Natural killer cell (primary cell): ENCODE measurements around the gene HOXB7. TPM values are rescaled to one million over a fixed set of nuclear protein-coding genes. Genes with fewer than 3 reads are reported as not detected.

ENCODE experiments used
- ATAC-seq, 3 donors: fragments of 150-1000 bp in 2 of 3; fragments of 200-7000 bp in 1 of 3; cut with Tn5 transposase; 1 replicate in 1 of 3; 2 replicates in 2 of 3; pipeline ENCODE4 v1.10.0; 2021; ENCODE audit warnings: mild to moderate bottlenecking in 2 of 3, moderate library complexity in 2 of 3
- DNase-seq, 2 donors: peaks; one replicate each; pipeline versions ENCODE4 v3.0.0 to v3.0.0-alpha.2; 2013 to 2021; ENCODE audit warnings: mixed read lengths in 1 of 2
- H3K27ac ChIP-seq: one replicate; pipeline ENCODE4 v1.5.1; 2013; ENCODE audit warnings: mild to moderate bottlenecking, low read length
- H3K27me3 ChIP-seq: one replicate; pipeline ENCODE4 v1.6.1; 2013; ENCODE audit warnings: low read length; ENCODE audit not compliant: control insufficient read depth, insufficient read depth
- H3K36me3 ChIP-seq: one replicate; pipeline ENCODE4 v1.6.1; 2013; ENCODE audit warnings: low read length; ENCODE audit not compliant: control insufficient read depth, insufficient read depth
- H3K4me1 ChIP-seq: one replicate; pipeline ENCODE4 v1.6.1; 2013; ENCODE audit warnings: low read length; ENCODE audit not compliant: control insufficient read depth, insufficient read depth
- H3K4me3 ChIP-seq: one replicate; pipeline ENCODE4 v1.5.1; 2013; ENCODE audit warnings: low read length
- H3K9me3 ChIP-seq: one replicate; pipeline ENCODE4 v1.6.1; 2013; ENCODE audit warnings: low read length; ENCODE audit not compliant: control insufficient read depth, insufficient read depth
- H3K27ac Mint-ChIP-seq, 2 donors: one replicate each; pipeline ENCODE4 v1.8.0; 2022; ENCODE audit warnings: mild to moderate bottlenecking in 2 of 2, mixed read lengths in 2 of 2, moderate library complexity in 1 of 2
- H3K27me3 Mint-ChIP-seq, 2 donors: one replicate each; pipeline ENCODE4 v1.8.0; 2022; ENCODE audit warnings: low read depth in 2 of 2, mixed read lengths in 2 of 2
- H3K36me3 Mint-ChIP-seq: one replicate; pipeline ENCODE4 v1.8.0; 2022; ENCODE audit warnings: mixed read lengths
- H3K4me1 Mint-ChIP-seq, 2 donors: one replicate each; pipeline ENCODE4 v1.8.0; 2022; ENCODE audit warnings: mixed read lengths in 2 of 2
- H3K4me3 Mint-ChIP-seq: one replicate; pipeline ENCODE4 v1.8.0; 2022; ENCODE audit warnings: mild to moderate bottlenecking, moderate library complexity, mixed read lengths
- H3K9me3 Mint-ChIP-seq, 2 donors: one replicate each; pipeline ENCODE4 v1.8.0; 2022; ENCODE audit warnings: mixed read lengths in 2 of 2
- WGBS: methylation state at CpG from one replicate; pipeline ENCODE4 v1.1.7; 2013; ENCODE audit warnings: missing lambda C conversion rate; ENCODE audit not compliant: insufficient coverage; 5-methylcytosine and 5-hydroxymethylcytosine counted together
- intact Hi-C: fragments of 100-400 bp; cut with micrococcal nuclease; formaldehyde crosslinking; loops from one replicate; pipeline ENCODE4 v1.14.2; 2022
- total RNA-seq, 4 donors: library from RNA; stranded (reverse); fragments of 120-200 nt in 1 of 4; gene quantifications; one replicate each; pipeline versions ENCODE4 v1.2.3 to v1.2.4, GENCODE V29; 2013 to 2022
- TF ChIP-seq, protein P1 (sequence below): fragments of 200-600 bp; IDR thresholded peaks from one replicate; pipeline ENCODE4 v1.8.0; 2022; ENCODE audit warnings: antibody characterized with exemption

HOXB7 gene
- 1 to 10 TPM in 1 of 3 donors, under 1 TPM in 2; 0.45 to 1.4 (median 0.97) TPM for total RNA-seq
- total RNA-seq (2013), result 1.1 TPM

DNA sequence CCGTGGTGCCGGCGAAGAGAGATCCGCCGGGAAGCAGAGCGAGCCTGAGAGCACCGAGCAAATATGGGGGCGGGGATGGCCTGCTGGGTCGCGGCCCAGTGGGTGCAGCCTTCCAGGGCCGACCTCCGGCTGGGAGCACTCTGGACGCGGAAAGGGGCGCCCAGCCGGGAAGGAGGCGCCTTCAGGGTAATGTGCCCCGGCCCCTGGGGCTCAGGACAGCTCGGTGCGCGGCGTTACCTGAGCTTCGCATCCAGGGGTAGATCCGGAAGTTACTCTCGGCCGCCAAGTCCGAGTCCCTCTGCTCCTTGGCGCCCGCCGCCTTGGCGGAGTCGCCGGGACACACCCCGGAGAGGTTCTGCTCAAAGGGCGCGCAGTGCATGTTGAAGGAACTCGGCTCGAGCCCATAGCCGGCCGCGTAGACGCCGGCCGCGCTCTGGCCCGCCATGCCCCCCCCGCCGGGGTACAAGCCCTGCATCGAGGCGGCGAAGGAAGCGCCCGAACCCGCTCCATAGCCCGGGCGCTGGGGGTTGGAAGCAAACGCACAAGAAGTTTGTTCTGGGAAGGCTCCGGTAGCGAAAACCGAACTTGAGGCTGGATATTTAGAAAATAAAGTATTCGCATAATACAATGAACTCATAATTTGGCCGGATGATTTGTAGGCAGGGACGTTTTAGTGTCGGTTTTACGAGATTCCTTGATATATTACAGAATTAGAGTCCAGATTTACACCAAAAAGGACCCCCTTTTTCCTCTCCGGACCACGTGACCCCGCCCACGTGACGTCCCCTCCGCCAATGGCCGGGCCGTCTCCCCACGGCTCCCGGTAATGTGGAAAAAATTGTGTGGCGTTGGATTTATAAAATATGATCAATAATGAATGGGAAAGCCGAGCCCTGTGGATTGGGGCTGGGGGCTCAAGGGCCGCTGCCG lies at the start of gene HOXB7:
Gene HOXB7, minus strand, starts transcription at position 736 of the 930 bp plus-strand sequence. Its CDS starts 99 bp downstream, at position 637.
- TF ChIP-seq, protein P1, sequence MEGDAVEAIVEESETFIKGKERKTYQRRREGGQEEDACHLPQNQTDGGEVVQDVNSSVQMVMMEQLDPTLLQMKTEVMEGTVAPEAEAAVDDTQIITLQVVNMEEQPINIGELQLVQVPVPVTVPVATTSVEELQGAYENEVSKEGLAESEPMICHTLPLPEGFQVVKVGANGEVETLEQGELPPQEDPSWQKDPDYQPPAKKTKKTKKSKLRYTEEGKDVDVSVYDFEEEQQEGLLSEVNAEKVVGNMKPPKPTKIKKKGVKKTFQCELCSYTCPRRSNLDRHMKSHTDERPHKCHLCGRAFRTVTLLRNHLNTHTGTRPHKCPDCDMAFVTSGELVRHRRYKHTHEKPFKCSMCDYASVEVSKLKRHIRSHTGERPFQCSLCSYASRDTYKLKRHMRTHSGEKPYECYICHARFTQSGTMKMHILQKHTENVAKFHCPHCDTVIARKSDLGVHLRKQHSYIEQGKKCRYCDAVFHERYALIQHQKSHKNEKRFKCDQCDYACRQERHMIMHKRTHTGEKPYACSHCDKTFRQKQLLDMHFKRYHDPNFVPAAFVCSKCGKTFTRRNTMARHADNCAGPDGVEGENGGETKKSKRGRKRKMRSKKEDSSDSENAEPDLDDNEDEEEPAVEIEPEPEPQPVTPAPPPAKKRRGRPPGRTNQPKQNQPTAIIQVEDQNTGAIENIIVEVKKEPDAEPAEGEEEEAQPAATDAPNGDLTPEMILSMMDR, result no peak
- ATAC-seq (peak; percentile 28 to 59 (median 39)), DNase-seq (peak; percentile 68 to 75)
- H3K4me3 Mint-ChIP-seq, result peak within 1 kb of the TSS; percentile 98
- peaks cover 53% of the 10 kb centered on the region for H3K4me1 ChIP-seq
- peaks cover 30 to 48% of the 10 kb centered on the region in 2 donors for H3K27me3 Mint-ChIP-seq
- peak within 1 kb of the TSS; percentile 43 to 78 for H3K27ac Mint-ChIP-seq
- WGBS, result under 1% methylated on average over 78 of the region's 79 CpGs
- peak within 1 kb of the TSS; percentile 85 for H3K4me3 ChIP-seq
- H3K4me1 Mint-ChIP-seq, result peaks cover 43 to 48% of the 10 kb centered on the region in 2 donors
- H3K27ac ChIP-seq, result peak within 1 kb of the TSS; percentile 31
- intact Hi-C loops, result loop anchor here (5.0 to 10.0 kb wide), 2 partner anchors 112 to 144 kb away; partner anchors contain the start of genes PRAC1 and PRAC2
- H3K27me3 ChIP-seq, result peaks cover 39% of the 10 kb centered on the region
- H3K36me3 Mint-ChIP-seq, result no peaks in the 10 kb centered on the region
- no peaks in the 10 kb centered on the region for H3K9me3 ChIP-seq
- H3K9me3 Mint-ChIP-seq, result no peaks in the 10 kb centered on the region
- no peaks in the 10 kb centered on the region for H3K36me3 ChIP-seq

- H3K9me3 ChIP-seq, result no peaks in the 10 kb centered on the region
- Mint-ChIP-seq H3K4me1 (peaks cover 7 to 9% of the 10 kb centered on the region in 2 donors), H3K4me3 (no peak overlapping the region), H3K36me3 (no peaks in the 10 kb centered on the region), H3K27me3 (peaks cover 0 to 5% of the 10 kb centered on the region in 2 donors), H3K27ac (no peak overlapping the region), H3K9me3 (no peaks in the 10 kb centered on the region)
- no peaks in the 10 kb centered on the region for H3K27me3 ChIP-seq
- DNase-seq (no peak), ATAC-seq (no peak)
- intact Hi-C loops, result no loop called here
- H3K4me1 ChIP-seq, result peaks cover 3% of the 10 kb centered on the region
- no peaks in the 10 kb centered on the region for H3K36me3 ChIP-seq
- no peak overlapping the region for H3K4me3 ChIP-seq
- TF ChIP-seq, protein P1, result no peak
- H3K27ac ChIP-seq, result no peak overlapping the region
Measured at GRCh38 chr17:48655913-48656312, 45.1 kb upstream of the HOXB7 start.

DNA sequence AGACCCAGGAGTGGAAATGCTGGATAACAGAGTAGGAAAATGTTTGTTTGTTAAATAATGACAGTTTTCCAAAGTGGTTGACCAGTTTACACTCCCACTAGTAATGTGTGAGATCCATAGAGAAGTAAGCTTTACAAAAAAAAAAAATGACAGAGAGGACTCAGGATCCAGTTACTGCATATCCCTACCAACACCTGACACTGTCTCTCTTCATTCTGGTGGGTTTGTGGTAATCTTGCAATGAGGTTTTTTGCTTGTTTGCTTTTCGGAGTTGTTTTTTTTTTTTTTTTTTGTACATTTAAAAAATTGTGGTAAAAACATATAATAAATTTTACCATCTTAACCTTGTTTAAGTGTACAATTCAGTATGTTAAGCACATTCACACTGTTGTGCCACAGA lies 38.9 kb upstream of the HOXB7 start:
- Histone ChIP-seq H3K9me3 (no peaks in the 10 kb centered on the region), H3K27ac (no peak overlapping the region), H3K36me3 (no peaks in the 10 kb centered on the region), H3K4me3 (no peak overlapping the region), H3K27me3 (peaks cover 26% of the 10 kb centered on the region), H3K4me1 (peaks cover 22% of the 10 kb centered on the region)
- no peaks in the 10 kb centered on the region for H3K36me3 Mint-ChIP-seq
- H3K4me1 Mint-ChIP-seq, result peaks cover 13 to 24% of the 10 kb centered on the region in 2 donors
- no CpG with 5 or more reads among the region's 1 CpG for WGBS
- no peak for DNase-seq
- peaks cover 19 to 34% of the 10 kb centered on the region in 2 donors for H3K27me3 Mint-ChIP-seq
- intact Hi-C loops, result no loop called here
- ATAC-seq, result no peak
- TF ChIP-seq, protein P1, result no peak
- H3K27ac Mint-ChIP-seq, result no peak overlapping the region
- H3K9me3 Mint-ChIP-seq, result no peaks in the 10 kb centered on the region
- no peak overlapping the region for H3K4me3 Mint-ChIP-seq
